Liver (tissue), 9 donors: Measurements from ENCODE around the gene NOD1. TPM values are rescaled to one million over a fixed set of nuclear protein-coding genes. Genes with fewer than 3 reads are reported as not detected.

Experiments used
- DNase-seq: peaks from one replicate; pipeline ENCODE4 v3.0.0-alpha.2; 2017; ENCODE audit warnings: low spot score
- H3K27ac ChIP-seq, 2 donors: one replicate each; pipeline ENCODE4 v1.7.0; 2013; ENCODE audit warnings: inconsistent platforms in 2 of 2, low read length in 2 of 2, control low read depth in 1 of 2, low read depth in 1 of 2, mild to moderate bottlenecking in 1 of 2
- H3K27me3 ChIP-seq, 4 donors: one replicate each; pipeline versions ENCODE4 v1.6.1 to v1.7.0; 2013; ENCODE audit warnings: low read length in 3 of 4, inconsistent platforms in 1 of 4, mild to moderate bottlenecking in 1 of 4, moderate library complexity in 1 of 4; ENCODE audit not compliant: control insufficient read depth in 4 of 4, insufficient read depth in 4 of 4
- H3K36me3 ChIP-seq, 4 donors: one replicate each; pipeline versions ENCODE4 v1.6.1 to v1.7.0; 2013; ENCODE audit warnings: low read length in 3 of 4, mild to moderate bottlenecking in 3 of 4, low read depth in 1 of 4, moderate library complexity in 1 of 4; ENCODE audit not compliant: control insufficient read depth in 4 of 4, insufficient read depth in 3 of 4
- H3K4me1 ChIP-seq, 4 donors: one replicate each; pipeline versions ENCODE4 v1.6.1 to v1.7.0; 2013; ENCODE audit warnings: low read length in 3 of 4, mild to moderate bottlenecking in 3 of 4, moderate library complexity in 1 of 4; ENCODE audit not compliant: control insufficient read depth in 4 of 4, insufficient read depth in 4 of 4
- H3K4me3 ChIP-seq, 3 donors: one replicate each; pipeline versions ENCODE4 v1.6.1 to v1.7.0; 2013; ENCODE audit warnings: low read length in 3 of 3, control low read depth in 1 of 3, low read depth in 1 of 3, mild to moderate bottlenecking in 1 of 3
- H3K9ac ChIP-seq, 2 donors: one replicate each; pipeline ENCODE4 v1.7.0; 2013; ENCODE audit warnings: low read length in 2 of 2, mild to moderate bottlenecking in 2 of 2, moderate library complexity in 2 of 2, control low read depth in 1 of 2, low read depth in 1 of 2
- H3K9me3 ChIP-seq, 4 donors: one replicate each; pipeline versions ENCODE4 v1.6.1 to v1.7.0; 2013; ENCODE audit warnings: low read length in 3 of 4; ENCODE audit not compliant: control insufficient read depth in 4 of 4
- ATF3 ChIP-seq: IDR thresholded peaks from 2 replicates; pipeline ENCODE4 v1.6.1; 2016; ENCODE audit warnings: antibody characterized with exemption
- CTCF ChIP-seq: fragments of 150-350 bp; IDR thresholded peaks from 2 replicates; pipeline ENCODE4 v1.5.1; 2017; ENCODE audit warnings: improper control_type of control experiment, low read depth, low read length; ENCODE audit not compliant: missing input control
- EGR1 ChIP-seq, 2 donors: IDR thresholded peaks; 2 replicates each; pipeline ENCODE4 v1.6.1; 2016 to 2018; ENCODE audit warnings: antibody characterized with exemption in 2 of 2, low read depth in 2 of 2
- FOXA1 ChIP-seq: IDR thresholded peaks from 2 replicates; pipeline ENCODE4 v1.6.1; 2016; ENCODE audit warnings: antibody characterized with exemption
- FOXA2 ChIP-seq: IDR thresholded peaks from 2 replicates; pipeline ENCODE4 v1.6.1; 2016; ENCODE audit warnings: antibody characterized with exemption
- GABPA ChIP-seq, 2 donors: IDR thresholded peaks in 1 of 2; conservative IDR thresholded peaks in 1 of 2; 2 replicates each; pipeline ENCODE4 v1.6.1; 2016; ENCODE audit warnings: antibody characterized with exemption in 2 of 2, mild to moderate bottlenecking in 1 of 2, moderate library complexity in 1 of 2
- HNF4A ChIP-seq, 2 donors: conservative IDR thresholded peaks; 2 replicates each; pipeline ENCODE4 v1.6.1; 2016; ENCODE audit warnings: antibody characterized with exemption in 2 of 2, mild to moderate bottlenecking in 2 of 2
- HNF4G ChIP-seq: IDR thresholded peaks from 2 replicates; pipeline ENCODE4 v1.6.1; 2016; ENCODE audit warnings: antibody characterized with exemption
- JUND ChIP-seq, 2 donors: IDR thresholded peaks; 2 replicates each; pipeline ENCODE4 v1.6.1; 2016; ENCODE audit warnings: antibody characterized with exemption in 2 of 2
- MAX ChIP-seq: IDR thresholded peaks from 2 replicates; pipeline ENCODE4 v1.6.1; 2016; ENCODE audit warnings: antibody characterized with exemption
- NR2F2 ChIP-seq: IDR thresholded peaks from 2 replicates; pipeline ENCODE4 v1.6.1; 2016; ENCODE audit warnings: antibody characterized with exemption
- RAD21 ChIP-seq, 2 donors: IDR thresholded peaks; 2 replicates each; pipeline ENCODE4 v1.6.1; 2016; ENCODE audit warnings: antibody characterized with exemption in 2 of 2, mild to moderate bottlenecking in 2 of 2
- REST ChIP-seq: IDR thresholded peaks from 2 replicates; pipeline ENCODE4 v1.6.1; 2016; ENCODE audit warnings: antibody characterized with exemption, mild to moderate bottlenecking
- RXRA ChIP-seq, 2 donors: IDR thresholded peaks; 2 replicates each; pipeline ENCODE4 v1.6.1; 2017 to 2018; ENCODE audit warnings: antibody characterized with exemption in 2 of 2, mild to moderate bottlenecking in 1 of 2
- SP1 ChIP-seq: IDR thresholded peaks from 2 replicates; pipeline ENCODE4 v1.6.1; 2018; ENCODE audit warnings: antibody characterized with exemption, mild to moderate bottlenecking
- TAF1 ChIP-seq: conservative IDR thresholded peaks from 2 replicates; pipeline ENCODE4 v1.6.1; 2016; ENCODE audit warnings: antibody characterized with exemption, mild to moderate bottlenecking
- YY1 ChIP-seq: IDR thresholded peaks from 2 replicates; pipeline ENCODE4 v1.6.1; 2016; ENCODE audit warnings: antibody characterized with exemption, mild to moderate bottlenecking
- ZBTB33 ChIP-seq: IDR thresholded peaks from 2 replicates; pipeline ENCODE4 v1.6.1; 2016; ENCODE audit warnings: antibody characterized with exemption
- WGBS: extraction: QIAGEN DNeasy Blood & Tissue Kit; methylation state at CpG from one replicate; pipeline ENCODE4 v1.1.7; 2013; 5-methylcytosine and 5-hydroxymethylcytosine counted together
- polyA plus RNA-seq, 2 donors: library from polyadenylated mRNA; stranded (reverse) in 1 of 2; unstranded in 1 of 2; fragments of 200-250 nt in 1 of 2; fragments of >200 nt in 1 of 2; fragmentation: Nextera tagmentation in 1 of 2; extraction: Ambion mirVana in 1 of 2; gene quantifications; one replicate each; pipeline versions ENCODE4 v1.2.1 to v1.2.3, GENCODE V29; 2013 to 2015
- total RNA-seq, 2 donors: library from RNA; depleted of rRNA; stranded (reverse); fragments of >200 nt; gene quantifications; one replicate each; pipeline ENCODE4 v1.2.3, GENCODE V29; 2014
- donor health status: healthy.
- donor health status: healthy.
- donor health status: healthy.
- donor health status: healthy.
- donor health status: healthy.

NOD1 gene
- total and polyA plus RNA-seq, 4 donors, result 1.7 to 3.5 (median 2.0) TPM

- Histone ChIP-seq H3K4me3 (no peak overlapping the region), H3K27ac (no peak overlapping the region), H3K27me3 (no peaks in the 10 kb centered on the region), H3K9ac (no peak overlapping the region), H3K36me3 (no peaks in the 10 kb centered on the region), H3K4me1 (no peaks in the 10 kb centered on the region), H3K9me3 (no peaks in the 10 kb centered on the region)
- 92% methylated on average over 1 of the region's 1 CpG for WGBS
- no peak for DNase-seq
- no peak for TF ChIP-seq TAF1
- no peak for TF ChIP-seq ZBTB33
- TF ChIP-seq MAX, result no peak
- TF ChIP-seq NR2F2, result no peak
- no peak for TF ChIP-seq YY1
- TF ChIP-seq EGR1 (IDR thresholded peaks at IDR 0.05; ENCODE audit: low read depth in 2 of 2), result no peak
- TF ChIP-seq HNF4G, result no peak
- TF ChIP-seq SP1, result no peak
- TF ChIP-seq HNF4A (conservative IDR thresholded peaks at IDR 0.05), result no peak
- TF ChIP-seq REST, result no peak
- no peak for TF ChIP-seq FOXA1
- TF ChIP-seq FOXA2, result no peak
- no peak for TF ChIP-seq RXRA (IDR thresholded peaks at IDR 0.05)
- no peak for TF ChIP-seq JUND (IDR thresholded peaks at IDR 0.05)
- no peak for TF ChIP-seq GABPA (IDR thresholded peaks at IDR 0.05 in 1 of 2, conservative IDR thresholded peaks at IDR 0.05 in 1 of 2)
- no peak for TF ChIP-seq CTCF
- TF ChIP-seq ATF3, result no peak
- no peak for TF ChIP-seq RAD21 (IDR thresholded peaks at IDR 0.05)
Observed at GRCh38 chr7:30487371-30487770, 8.8 kb upstream of the NOD1 start.
